IMR-90 (cell line): ENCODE results near the gene PACS1. TPM values are rescaled to one million over a fixed set of nuclear protein-coding genes. Genes with fewer than 3 reads are reported as not detected.

ENCODE experiments used
- ATAC-seq: fragments of 200-7000 bp; cut with Tn5 transposase; 2 replicates; pipeline ENCODE4 v1.9.1; 2020; ENCODE audit warnings: low read depth, mild to moderate bottlenecking, moderate library complexity
- BruUV-seq: library from RNA; stranded (reverse); fragments of 400-500 nt; replicated peaks from 2 replicates; lab custom pipeline; 2021; lab: Mats Ljungman, UMichigan
- CTCF ChIA-PET: fragments of 300-600 bp; formaldehyde crosslinking; extraction: SDS; loops from one replicate; lab custom pipeline; 2021; ENCODE audit warnings: antibody characterized with exemption; lab: Yijun Ruan, JAX
- POLR2A ChIA-PET: fragments of 300-600 bp; sonication (Branson Sonifier 250); formaldehyde crosslinking; loops from one replicate; lab custom pipeline; 2022; ENCODE audit warnings: antibody characterized with exemption; ENCODE audit not compliant: unreplicated experiment; lab: Charles Lee
- DNase-seq: peaks from one replicate; pipeline ENCODE4 v3.0.0; 2013
- H2AFZ ChIP-seq: replicated peaks from 2 replicates; pipeline ENCODE3; 2013; ENCODE audit warnings: low read length, mild to moderate bottlenecking; ENCODE audit not compliant: poor library complexity
- H2AK5ac ChIP-seq: 2 replicates; pipeline ENCODE4 v1.6.1; 2013; ENCODE audit warnings: low read depth, low read length, inconsistent platforms
- H2AK9ac ChIP-seq: replicated peaks from 2 replicates; pipeline ENCODE3; 2013; ENCODE audit warnings: mild to moderate bottlenecking, low read depth, low read length, moderate library complexity; ENCODE audit not compliant: poor library complexity
- H2BK120ac ChIP-seq: 2 replicates; pipeline ENCODE4 v1.6.1; 2013; ENCODE audit warnings: low read depth, low read length, inconsistent platforms
- H2BK15ac ChIP-seq: 3 replicates; pipeline ENCODE4 v1.6.1; 2013; ENCODE audit warnings: low read depth, low read length, inconsistent platforms
- H2BK20ac ChIP-seq: 2 replicates; pipeline ENCODE4 v1.6.1; 2013; ENCODE audit warnings: low read depth, mild to moderate bottlenecking, inconsistent platforms, low read length, moderate library complexity
- H2BK5ac ChIP-seq: 2 replicates; pipeline ENCODE4 v1.6.1; 2013; ENCODE audit warnings: mild to moderate bottlenecking, low read depth, low read length, inconsistent platforms; ENCODE audit not compliant: poor library complexity, severe bottlenecking
- H3K14ac ChIP-seq: replicated peaks from 2 replicates; pipeline ENCODE4 v1.6.1; 2013; ENCODE audit warnings: low read depth, low read length, inconsistent platforms
- H3K18ac ChIP-seq: 2 replicates; pipeline ENCODE4 v1.6.1; 2013; ENCODE audit warnings: low read depth, low read length, control low read depth
- H3K23ac ChIP-seq: 2 replicates; pipeline ENCODE4 v1.6.1; 2013; ENCODE audit warnings: low read depth, low read length, inconsistent platforms
- H3K27ac ChIP-seq: 2 replicates; pipeline ENCODE4 v1.5.1; 2013; ENCODE audit warnings: mild to moderate bottlenecking, control low read depth, low read length; ENCODE audit not compliant: insufficient read depth
- H3K27me3 ChIP-seq: 2 replicates; pipeline ENCODE4 v1.6.1; 2013; ENCODE audit warnings: low read length; ENCODE audit not compliant: control insufficient read depth, insufficient read depth
- H3K36me3 ChIP-seq: 2 replicates; pipeline ENCODE4 v1.6.1; 2013; ENCODE audit warnings: low read length, mixed read lengths; ENCODE audit not compliant: control insufficient read depth, insufficient read depth
- H3K4ac ChIP-seq: 2 replicates; pipeline ENCODE4 v1.6.1; 2013; ENCODE audit warnings: low read depth, low read length, inconsistent platforms
- H3K4me1 ChIP-seq: 2 replicates; pipeline ENCODE4 v1.6.1; 2013; ENCODE audit warnings: low read length, mixed read lengths; ENCODE audit not compliant: control insufficient read depth, insufficient read depth
- H3K4me2 ChIP-seq: 2 replicates; pipeline ENCODE4 v1.6.1; 2013; ENCODE audit warnings: low read depth, mild to moderate bottlenecking, control low read depth, low read length, moderate library complexity
- H3K4me3 ChIP-seq: 2 replicates; pipeline ENCODE4 v1.5.1; 2013; ENCODE audit warnings: low read depth, mild to moderate bottlenecking, control low read depth, low read length, moderate library complexity; ENCODE audit not compliant: insufficient read depth
- H3K56ac ChIP-seq: 2 replicates; pipeline ENCODE4 v1.6.1; 2013; ENCODE audit warnings: low read length, inconsistent platforms; ENCODE audit not compliant: insufficient read depth; ENCODE audit errors: extremely low read depth
- H3K79me1 ChIP-seq, 2 experiments: 2 replicates each; pipeline ENCODE4 v1.6.1; 2013; ENCODE audit warnings: low read length in 2 of 2, inconsistent platforms in 1 of 2, low read depth in 1 of 2
- H3K9ac ChIP-seq: 2 replicates; pipeline ENCODE4 v1.6.1; 2013; ENCODE audit warnings: low read depth, low read length, control low read depth
- H3K9me1 ChIP-seq: 2 replicates; pipeline ENCODE4 v1.6.1; 2013; ENCODE audit warnings: low read length, inconsistent platforms; ENCODE audit not compliant: insufficient read depth
- H3K9me3 ChIP-seq: 2 replicates; pipeline ENCODE4 v1.6.1; 2013; ENCODE audit warnings: low read length; ENCODE audit not compliant: control insufficient read depth, insufficient read depth
- H4K20me1 ChIP-seq: 2 replicates; pipeline ENCODE4 v1.6.1; 2013; ENCODE audit warnings: low read length, inconsistent platforms; ENCODE audit not compliant: insufficient read depth
- H4K5ac ChIP-seq: 2 replicates; pipeline ENCODE4 v1.6.1; 2013; ENCODE audit warnings: mild to moderate bottlenecking, low read depth, low read length, control low read depth
- H4K8ac ChIP-seq, 2 experiments: 2 replicates each; pipeline ENCODE4 v1.6.1; 2013; ENCODE audit warnings: low read depth in 2 of 2, low read length in 2 of 2, control low read depth in 1 of 2, inconsistent platforms in 1 of 2
- H4K91ac ChIP-seq: 2 replicates; pipeline ENCODE4 v1.6.1; 2013; ENCODE audit warnings: low read depth, low read length, inconsistent platforms; ENCODE audit not compliant: insufficient read depth
- CEBPB ChIP-seq: IDR thresholded peaks from 2 replicates; pipeline ENCODE4 v1.6.1; 2012; ENCODE audit warnings: low read depth, low read length, improper control_type of control experiment
- CHD1 ChIP-seq: IDR thresholded peaks from 2 replicates; pipeline ENCODE4 v1.6.1; 2012; ENCODE audit warnings: low read depth, low read length, improper control_type of control experiment
- FOS ChIP-seq: fragments of 150-350 bp; IDR thresholded peaks from 2 replicates; pipeline ENCODE4 v1.6.1; 2016; ENCODE audit warnings: low read depth, low read length
- MAFK ChIP-seq: IDR thresholded peaks from 2 replicates; pipeline ENCODE4 v1.6.1; 2012; ENCODE audit warnings: low read depth, low read length, improper control_type of control experiment
- POLR2A ChIP-seq: IDR thresholded peaks from 2 replicates; pipeline ENCODE4 v1.6.1; 2012; ENCODE audit warnings: mild to moderate bottlenecking, low read depth, low read length
- WGBS, 2 experiments: methylation state at CpG; one replicate each; pipeline versions ENCODE4 v1.1.5 to v1.1.7; 2013; ENCODE audit warnings: missing lambda C conversion rate in 2 of 2; ENCODE audit not compliant: insufficient read length in 1 of 2; ENCODE audit errors: extremely low coverage in 2 of 2; 5-methylcytosine and 5-hydroxymethylcytosine counted together
- dilution Hi-C: fragments of 300-500 bp; cut with HindIII; formaldehyde crosslinking; loops from one replicate; pipeline ENCODE4 v1.14.3; 2018; ENCODE audit warnings: low sequenced_read_pairs; ENCODE audit not compliant: unreplicated experiment
- in situ Hi-C: fragments of 300-500 bp; cut with MboI; formaldehyde crosslinking; loops from 3 replicates; pipeline ENCODE4 v1.14.3; 2019; ENCODE audit warnings: low sequenced_read_pairs, inconsistent platforms, mixed read lengths
- intact Hi-C: fragments of 100-400 bp; cut with micrococcal nuclease; formaldehyde crosslinking; loops from 2 replicates; pipeline ENCODE4 v1.10.0; 2022
- polyA plus RNA-seq, 3 experiments: library from polyadenylated mRNA; depleted of rRNA; stranded (reverse); fragments of >200 nt; gene quantifications; 2 replicates each; pipeline ENCODE4 v1.2.3, GENCODE V29; 2012; ENCODE audit warnings: low replicate concordance in 1 of 3
- total RNA-seq: library from RNA; depleted of rRNA; stranded (reverse); fragments of >200 nt; gene quantifications from 2 replicates; pipeline ENCODE4 v1.2.3, GENCODE V29; 2012

The PACS1 gene
- total and polyA plus RNA-seq, 2 of the 4 experiments (the other 2 are of a cell fraction) = 7.3 to 32.0 TPM

- in situ Hi-C loops = no loop called here
- CTCF ChIA-PET = no interaction called here
These were observed 141.0 kb downstream of the PACS1 start for GRCh38 chr11:66211100-66211499.

More at GRCh38 chr11:66211100-66211499, 141.0 kb downstream of the PACS1 start:
- Histone ChIP-seq H3K36me3 (peaks cover 14% of the 10 kb centered on the region), H4K20me1 (no peaks in the 10 kb centered on the region), H3K4ac (no peak overlapping the region), H2BK5ac (no peak overlapping the region), H3K56ac (no peak overlapping the region), H4K91ac (no peak overlapping the region), H3K4me3 (no peak overlapping the region), H3K14ac (no peak overlapping the region), H3K4me1 (no peaks in the 10 kb centered on the region; the same call in 1 of the 2 replicates), H3K9me1 (peaks cover 8% of the 10 kb centered on the region), H3K9me3 (no peaks in the 10 kb centered on the region), H4K8ac (no peak overlapping the region), H3K18ac (no peak overlapping the region), H3K4me2 (no peak overlapping the region), H2AK9ac (no peak overlapping the region), H3K27ac (no peak overlapping the region), H2BK20ac (no peak overlapping the region), H3K79me1 (peaks cover 10 to 22% of the 10 kb centered on the region in 2 experiments; a peak in 3 of 4 replicates), H2BK120ac (no peak overlapping the region), H2AFZ (no peak overlapping the region), H4K5ac (no peak overlapping the region), H3K27me3 (no peaks in the 10 kb centered on the region), H3K9ac (no peak overlapping the region), H3K23ac (no peak overlapping the region), H2AK5ac (no peak overlapping the region), H2BK15ac (no peak overlapping the region)
- TF ChIP-seq FOS (no peak), CEBPB (no peak), MAFK (no peak), CHD1 (no peak), POLR2A (no peak)
- POLR2A ChIA-PET = no interaction called here
- 96% methylated on average over 7 of the region's 8 CpGs; no CpG with 5 or more reads in 1 of the 2 experiments for WGBS, 2 experiments
- BruUV-seq = no TSS peak
- no peak for DNase-seq
- intact Hi-C loops (no loop called here), dilution Hi-C loops (no loop called here)
- no peak for ATAC-seq
